ENCODE measurements around the gene DBNDD1.
"Not testable (repeated sequence)": the region's sequence is repeated elsewhere in the genome, so short reads cannot be mapped to it uniquely, and the experiment has no call there.

The DBNDD1 gene, protein sequence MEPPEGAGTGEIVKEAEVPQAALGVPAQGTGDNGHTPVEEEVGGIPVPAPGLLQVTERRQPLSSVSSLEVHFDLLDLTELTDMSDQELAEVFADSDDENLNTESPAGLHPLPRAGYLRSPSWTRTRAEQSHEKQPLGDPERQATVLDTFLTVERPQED

DNA sequence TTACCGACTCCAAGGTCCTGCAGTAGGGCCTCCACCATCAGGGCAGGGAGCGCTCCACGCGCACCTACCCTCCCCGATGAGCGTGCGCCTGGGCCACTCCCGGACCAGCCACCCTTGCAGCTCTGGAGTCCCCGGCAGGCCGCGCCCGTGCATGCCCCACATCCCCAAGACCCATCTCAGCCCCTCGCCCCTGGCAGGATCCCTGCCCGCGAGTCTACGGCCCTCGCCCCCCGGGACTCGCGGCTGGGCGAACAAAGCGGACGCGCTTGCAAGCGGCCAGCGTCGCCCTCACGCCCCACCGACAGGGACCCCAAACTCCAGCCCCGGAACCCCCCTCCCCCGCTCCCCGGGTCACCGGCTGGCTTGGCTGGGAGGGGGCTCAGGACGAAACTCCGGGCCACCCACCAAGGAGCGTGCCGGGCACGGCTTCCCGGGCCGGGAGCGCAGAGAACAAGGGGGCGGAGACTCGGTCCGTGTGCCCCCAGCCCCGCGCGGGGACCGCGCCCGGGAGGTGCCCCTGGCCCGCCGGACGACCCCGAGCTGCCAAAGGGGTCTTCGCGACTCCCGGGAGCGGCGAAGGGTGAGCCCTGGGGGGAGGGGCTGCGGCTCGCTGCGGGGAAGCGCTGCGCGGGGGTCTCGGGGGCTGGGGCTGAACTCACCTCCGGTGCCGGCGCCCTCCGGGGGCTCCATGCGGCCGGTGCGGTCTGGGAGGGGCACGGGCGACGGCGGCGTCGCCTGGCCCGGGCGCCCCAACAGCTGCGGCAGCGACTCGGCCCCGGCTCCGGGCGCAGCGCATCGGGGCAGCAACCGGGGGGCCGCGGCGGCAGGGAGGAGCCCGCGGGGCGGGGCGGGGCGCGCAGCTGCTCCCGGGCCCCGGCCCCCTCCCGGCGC is at the start of gene DBNDD1:
TSS of gene DBNDD1 (minus strand) at position 805 of the 891 bp plus-strand sequence. CDS start at position 690, 115 bp downstream.
- DNase-seq: no peak

DNA sequence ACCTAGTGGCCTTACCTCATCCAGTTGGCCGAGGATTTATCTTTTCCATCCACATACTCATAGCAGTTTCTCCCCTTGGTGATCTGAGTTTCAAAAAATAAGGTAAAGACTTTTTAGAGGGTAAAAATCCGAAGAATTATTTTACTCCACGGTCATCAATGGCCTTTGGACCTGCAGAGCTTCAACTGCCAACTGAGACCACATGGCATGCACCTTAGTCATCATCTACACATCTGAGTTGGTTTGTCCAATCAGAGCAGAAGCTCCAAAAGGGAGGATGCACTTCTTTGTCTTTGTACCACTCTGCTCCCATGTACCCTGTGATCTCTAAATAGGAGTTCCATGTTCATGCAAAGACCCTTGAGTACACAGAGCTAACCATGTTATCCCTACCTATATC is 42.2 kb upstream of the DBNDD1 start:
- no peak for DNase-seq

DNA sequence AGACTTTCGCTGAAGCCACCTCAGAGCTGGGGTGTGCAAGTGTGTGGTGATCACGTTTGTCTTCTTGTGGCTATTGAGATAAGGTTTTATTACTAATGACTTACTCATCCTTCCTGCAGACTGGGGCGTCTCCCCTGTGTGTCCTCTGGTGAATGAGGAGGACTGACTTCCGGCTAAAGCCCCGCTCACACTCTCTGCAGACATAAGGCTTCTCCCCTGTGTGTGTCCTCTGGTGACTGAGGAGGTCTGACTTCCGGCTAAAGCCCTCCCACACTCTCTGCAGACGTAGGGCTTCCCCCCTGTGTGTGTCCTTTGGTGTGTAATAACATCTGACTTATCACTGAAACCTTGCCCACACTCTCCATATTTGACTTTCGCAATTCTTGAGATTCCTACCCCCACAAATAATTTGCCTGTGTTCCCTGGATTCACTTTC is 38.5 kb upstream of the DBNDD1 start:
- DNase-seq: peak; percentile 75

DNA sequence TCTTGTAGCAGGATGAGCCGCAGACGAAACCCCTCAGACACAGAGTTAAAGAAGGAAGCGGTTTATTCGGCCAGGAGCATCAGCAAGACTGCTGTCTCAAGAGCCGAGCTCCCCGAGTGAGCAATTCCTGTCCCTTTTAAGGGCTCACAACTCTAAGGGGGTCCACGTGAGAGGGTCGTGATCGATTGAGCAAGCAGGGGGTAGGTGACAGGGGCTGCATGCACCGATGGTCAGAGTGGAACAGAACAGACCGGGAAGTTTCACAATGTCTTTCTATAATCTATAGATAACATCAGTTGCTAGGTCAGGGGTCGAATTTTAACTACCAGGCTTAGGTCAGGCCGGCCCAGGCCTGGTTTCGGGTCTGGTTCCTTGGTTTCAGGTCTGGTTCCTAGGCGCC is 37.3 kb upstream of the DBNDD1 start:
- DNase-seq: not testable (repeated sequence)

DNA sequence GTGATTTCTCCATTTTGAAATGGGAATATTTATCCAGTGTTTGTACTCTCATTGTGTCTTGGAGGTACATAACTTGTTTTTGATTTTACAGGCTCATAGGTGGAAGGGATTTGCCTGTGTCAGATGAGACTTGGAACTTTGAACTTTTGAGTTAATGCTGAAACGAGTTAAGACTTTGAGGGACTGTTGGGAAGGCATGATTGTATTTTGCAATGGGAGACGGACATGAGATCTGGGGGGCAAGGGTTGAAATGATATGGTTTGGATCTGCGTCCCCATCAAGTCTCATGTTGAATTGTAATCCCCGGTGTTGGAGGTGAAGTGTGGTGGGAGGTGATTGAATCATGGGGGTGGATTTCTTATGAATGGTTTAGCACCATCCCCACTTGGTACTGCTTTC is 36.1 kb upstream of the DBNDD1 start:
- no peak for DNase-seq

DNA sequence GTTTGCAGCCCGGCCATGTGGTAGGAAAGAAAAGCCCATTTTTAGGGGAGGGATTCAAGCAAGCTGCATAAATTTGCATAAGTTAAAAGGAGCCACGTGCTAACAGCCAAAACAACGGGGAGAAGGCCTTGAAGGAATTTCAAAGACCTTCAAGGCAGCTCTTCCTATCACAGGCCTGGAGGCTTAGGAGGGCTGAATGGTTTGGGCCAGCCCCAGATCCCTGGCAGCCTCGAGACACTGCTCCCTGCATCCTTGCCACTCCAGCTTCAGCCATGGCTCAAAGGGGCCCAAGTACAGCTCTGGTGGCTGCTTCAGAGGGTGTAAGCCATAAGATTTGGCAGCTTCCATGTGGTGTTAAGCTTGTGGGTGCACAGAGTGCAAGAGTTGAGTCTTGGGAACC is 35.3 kb upstream of the DBNDD1 start:
- no peak for DNase-seq

DNA sequence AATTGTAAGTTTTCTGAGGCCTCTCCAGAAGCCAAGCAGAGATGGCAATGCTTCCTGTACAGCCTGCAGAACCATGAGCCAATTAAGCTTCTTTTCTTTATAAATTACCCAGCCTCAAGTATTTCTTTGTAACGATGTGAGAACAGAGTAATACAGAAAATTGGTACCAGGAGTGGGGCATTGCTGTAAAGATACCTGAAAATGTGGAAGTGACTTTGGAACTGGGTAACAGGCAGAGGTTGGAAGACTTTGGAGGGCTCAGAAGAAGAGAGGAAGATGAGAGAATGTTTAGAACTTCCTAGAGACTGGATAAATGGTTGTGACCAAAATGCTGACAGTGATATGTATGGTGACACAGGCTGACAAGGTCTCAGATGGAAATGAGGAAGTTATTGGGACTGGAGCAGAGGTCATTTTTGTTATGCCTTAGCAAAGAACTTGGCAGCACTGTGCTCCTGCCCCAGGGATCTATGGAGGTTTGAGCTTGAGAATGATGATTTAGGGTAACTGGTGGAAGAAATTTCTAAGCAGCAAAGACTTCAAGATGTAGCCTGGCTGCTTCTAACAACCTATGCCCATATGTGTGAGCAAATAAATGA is 34.7 kb upstream of the DBNDD1 start:
- DNase-seq: peak; percentile 55

DNA sequence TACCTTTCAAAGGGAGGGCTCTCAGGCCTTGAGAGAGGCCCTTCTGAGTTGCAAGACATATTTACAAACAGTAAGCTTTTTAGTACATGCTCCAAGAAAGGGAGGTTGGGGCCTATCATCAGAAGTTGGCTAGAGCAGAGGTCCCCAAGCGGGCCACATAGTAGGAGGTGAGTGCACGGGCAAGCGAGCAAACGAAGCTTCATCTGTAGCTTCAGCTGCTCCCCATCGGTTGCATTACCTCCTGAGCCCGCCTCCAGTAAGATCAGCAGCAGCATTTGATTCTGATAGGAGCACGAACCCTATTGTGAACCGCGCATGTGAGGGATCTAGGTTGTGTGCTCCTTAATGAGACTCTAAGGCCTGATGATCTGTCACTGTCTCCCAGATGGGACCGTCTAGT is 31.7 kb upstream of the DBNDD1 start:
- DNase-seq: no peak

DNA sequence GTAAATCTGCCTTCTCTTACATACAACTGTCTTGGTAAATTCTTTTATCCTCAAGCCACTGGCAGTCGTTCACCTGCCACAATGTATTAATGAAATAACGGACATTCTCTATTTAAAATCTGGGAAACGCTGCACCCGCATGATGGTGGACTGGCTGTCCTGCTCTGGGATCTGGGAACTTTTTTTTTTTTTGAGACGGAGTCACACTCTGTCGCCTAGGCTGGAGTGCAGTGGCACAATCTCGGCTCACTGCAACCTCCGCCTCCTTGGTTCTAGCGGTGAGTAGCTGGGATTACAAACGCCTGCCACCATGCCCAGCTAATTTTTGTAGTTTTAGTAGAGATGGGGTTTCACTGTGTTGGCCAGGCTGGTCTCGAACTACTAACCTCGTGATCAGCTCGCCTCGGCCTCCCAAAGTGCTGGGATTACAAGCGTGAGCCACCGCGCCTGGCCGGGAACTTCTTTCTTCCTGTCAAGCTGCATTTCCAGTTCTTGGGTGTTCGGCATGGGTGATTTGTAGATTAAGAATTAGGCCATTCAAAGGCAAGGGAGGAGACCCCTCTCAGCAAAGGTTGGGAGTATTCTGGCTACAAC is 29.6 kb upstream of the DBNDD1 start:
- DNase-seq: no peak

DNA sequence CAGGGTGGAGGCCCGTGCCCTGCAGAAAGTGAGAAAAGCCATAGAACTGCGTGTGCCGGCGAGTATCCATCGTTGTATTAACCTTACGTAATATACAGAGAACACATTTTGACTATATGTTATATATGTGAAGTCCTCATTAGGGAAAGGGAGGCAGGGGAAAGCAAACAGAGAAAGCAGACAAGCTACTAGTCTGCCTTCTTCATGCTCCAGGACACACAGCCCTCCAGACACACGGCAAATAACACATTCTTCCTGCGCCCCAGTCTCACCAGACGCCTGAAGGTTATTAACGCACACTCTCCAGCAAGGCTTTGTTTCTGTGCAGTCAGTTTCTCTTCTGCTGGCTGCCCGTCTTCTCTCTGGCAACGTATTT is 29.1 kb upstream of the DBNDD1 start:
- DNase-seq: no peak

DNA sequence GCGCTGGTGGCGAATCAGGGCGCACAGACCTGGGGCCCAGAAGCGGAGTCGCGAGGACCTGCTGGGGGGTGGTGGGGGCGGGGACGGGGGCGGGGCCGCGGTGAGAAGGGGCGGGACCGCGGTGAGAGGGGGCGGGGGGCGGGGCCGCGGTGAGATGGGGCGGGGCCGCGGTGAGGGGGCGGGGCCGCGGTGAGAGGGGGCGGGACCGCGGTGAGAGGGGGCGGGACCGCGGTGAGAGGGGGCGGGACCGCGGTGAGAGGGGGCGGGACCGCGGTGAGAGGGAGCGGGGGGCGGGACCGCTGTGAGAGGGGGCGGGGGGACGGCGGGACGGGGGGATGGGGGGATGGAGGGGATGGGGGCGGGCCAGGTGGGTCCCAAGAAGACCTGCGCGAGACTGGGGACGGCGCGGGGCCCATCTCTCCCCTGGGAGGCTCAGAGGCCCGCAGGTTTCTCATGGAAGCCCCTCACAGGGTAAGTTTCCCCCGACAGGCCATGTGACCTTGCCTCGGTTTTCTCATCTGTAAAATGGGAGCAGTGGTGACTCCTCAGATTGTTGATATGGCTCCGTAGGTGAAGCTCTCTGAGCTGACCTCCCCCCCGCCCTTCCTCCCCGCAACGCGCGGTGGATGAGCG is 28.6 kb upstream of the DBNDD1 start:
- DNase-seq: no peak

DNA sequence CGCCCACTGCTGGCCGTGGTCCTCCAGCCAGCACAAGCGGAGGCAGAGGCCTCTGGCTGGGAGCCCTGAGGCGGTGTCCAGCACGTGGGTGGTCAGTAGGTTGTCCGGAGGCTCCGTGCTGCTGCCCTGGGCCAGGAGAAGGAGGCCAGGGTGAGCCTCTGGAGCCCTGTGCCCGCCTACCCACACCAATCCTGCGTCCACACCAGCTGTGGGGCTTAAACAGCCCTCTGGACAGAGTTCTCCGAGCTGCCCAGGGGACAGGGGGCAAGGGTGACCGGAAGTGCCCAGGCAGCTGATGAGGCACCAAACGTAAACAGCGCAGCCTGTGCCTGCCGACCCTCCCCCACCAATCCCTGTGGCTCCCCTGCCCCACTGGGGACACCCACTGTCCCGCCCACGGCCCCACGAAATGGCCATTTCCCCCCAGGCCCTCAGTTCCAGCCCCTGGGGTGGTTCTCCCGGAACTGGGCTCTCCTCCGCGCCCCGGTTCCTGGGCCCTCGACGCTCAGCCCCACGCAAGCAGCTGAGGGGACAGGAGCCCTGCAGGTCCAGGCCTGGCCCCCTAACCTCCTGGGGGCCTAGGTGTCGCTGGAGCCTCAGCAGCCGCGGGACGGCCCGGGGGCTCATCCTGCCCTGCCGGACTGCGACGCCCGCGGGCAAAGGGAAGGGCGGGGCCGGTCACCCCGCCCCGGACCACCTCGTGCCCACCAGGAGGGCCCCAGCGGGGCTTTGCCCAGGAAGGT is 27.9 kb upstream of the DBNDD1 start:
- no peak for DNase-seq

DNA sequence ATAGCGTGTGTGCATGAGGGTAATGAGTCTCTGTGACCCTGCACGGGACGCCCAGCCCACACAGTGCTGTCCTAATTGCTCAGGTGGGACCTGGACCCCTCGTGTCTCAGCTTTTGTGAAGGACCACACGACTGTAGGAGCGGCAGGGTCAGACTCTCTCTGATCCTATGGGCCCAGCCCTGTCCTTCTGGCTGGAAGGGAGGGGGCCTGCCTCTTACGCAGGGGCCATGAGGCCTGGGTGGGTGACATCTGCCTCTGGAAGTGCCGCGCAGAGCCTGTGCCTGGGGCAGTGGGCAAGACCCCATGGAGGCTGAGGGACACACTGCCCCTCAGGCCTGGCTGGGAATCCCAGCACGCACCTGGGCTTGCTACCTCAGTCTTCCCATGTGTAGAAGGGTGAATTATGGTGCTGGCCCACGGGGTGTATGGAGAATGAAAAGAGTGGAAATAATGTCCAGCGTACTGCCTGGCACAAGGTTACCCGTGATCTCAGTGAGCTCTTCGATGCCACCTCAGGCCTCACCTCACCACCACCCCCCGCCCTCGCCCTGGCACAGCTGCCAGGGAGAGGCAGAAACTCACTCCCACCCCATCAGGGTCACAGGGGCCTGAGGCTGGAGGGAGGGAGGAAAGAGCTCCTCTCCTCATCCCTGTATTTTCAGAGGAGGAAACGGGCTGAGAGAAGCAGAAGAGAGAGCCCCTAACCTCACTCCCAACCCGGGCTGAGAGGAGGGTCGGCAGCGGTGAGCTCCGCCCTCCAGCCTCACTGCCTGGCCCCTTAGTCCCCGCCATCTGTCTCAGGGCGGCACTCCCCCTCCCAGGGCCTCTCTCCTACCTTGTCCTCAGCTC is 27.1 kb upstream of the DBNDD1 start:
- no peak for DNase-seq

DNA sequence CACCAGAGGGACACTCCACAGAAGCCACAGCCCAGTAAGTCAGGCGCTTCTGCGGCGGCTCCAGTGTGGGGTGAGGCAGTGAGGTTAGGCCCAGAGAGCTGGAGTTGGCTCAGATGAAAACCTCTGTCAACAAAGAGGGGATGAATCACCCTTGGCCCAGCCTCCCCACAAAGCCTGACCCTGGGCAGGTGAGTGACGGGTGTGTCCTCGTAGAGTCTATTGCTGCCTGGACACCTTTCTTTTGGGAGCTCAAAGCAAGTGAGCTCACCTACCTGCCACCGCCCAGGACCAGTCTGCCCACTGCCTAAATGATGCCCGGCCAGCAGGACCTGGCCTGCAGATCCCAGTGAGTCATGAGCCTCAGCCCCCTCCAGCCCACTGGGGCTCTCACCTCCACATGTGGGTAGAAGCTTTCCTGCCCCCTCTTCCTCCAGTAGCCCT is 24.9 kb upstream of the DBNDD1 start:
- no peak for DNase-seq

DNA sequence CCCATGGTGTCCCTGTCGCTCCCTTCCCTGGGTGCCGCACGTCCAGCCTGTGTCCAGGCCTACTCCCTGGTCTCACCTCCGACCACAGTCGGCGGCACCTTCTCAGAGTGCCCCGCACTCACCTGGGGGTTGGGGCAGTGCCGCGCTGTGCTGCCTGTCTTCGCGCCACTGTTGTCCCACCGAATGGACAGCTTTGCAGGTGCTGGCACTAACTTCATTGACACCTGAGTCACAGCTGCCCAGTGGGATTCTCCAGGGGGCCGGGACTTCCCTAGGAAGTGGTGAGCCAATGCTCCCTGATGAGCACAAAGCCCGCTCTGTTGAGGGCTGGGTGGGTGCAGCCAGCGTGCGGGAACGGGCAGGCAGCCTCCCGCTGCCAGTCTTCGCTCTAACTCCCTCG is 24.3 kb upstream of the DBNDD1 start:
- no peak for DNase-seq

DNA sequence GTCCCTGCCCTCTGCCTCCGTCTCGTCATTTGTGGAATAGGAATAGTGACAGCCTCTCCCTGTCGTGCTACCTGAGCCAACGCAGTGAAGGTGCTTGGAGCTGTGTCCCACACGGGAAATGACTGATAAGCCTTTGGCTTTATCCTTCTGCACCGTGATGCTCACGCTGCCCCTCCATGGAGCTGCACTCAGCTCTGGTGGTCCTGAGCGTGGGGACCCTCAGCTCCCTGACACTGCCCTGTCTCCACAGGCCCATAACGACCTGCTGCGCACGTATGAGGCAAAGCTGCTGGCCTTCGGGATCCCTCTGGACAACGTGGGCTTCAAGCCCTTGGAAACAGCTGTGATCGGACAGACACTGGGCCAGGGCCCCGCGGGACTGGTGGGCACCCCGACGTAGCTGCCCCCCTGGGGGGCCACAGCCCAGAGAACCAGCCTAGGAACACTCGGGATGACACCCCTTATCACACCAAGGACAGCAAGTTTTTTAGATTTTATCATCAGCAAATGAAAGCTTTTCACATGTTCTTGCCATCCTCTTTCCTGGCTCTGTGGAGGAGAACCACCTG is 23.8 kb upstream of the DBNDD1 start:
- no peak for DNase-seq

DNA sequence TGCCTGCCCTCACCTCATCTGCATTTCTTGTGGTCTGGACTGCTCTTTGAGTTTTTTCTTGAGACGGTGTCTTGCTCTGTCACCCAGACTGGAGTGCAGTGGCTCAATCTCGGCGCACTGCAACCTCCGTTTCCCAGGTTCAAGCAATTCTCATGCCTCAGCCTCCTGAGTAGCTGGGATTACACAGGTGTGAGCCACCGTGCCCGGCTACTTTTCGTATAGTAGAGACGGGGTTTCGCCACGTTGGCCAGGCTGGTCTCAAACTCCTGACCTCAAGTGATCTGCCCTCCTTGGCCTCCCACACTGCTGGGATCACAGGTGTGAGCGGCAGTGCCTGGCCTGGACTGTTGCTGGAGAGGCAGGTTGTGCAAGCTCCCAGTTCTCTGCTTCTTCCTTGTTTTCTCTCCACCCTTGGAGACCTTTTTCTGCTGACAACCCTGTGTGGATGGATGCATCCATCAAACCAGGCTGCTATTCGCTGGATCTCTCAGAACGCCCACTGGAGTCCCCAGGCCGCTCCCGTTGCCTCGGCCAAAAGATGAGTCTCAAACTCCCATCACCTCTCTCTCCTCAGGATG is 22.7 kb upstream of the DBNDD1 start:
- DNase-seq: no peak

DNA sequence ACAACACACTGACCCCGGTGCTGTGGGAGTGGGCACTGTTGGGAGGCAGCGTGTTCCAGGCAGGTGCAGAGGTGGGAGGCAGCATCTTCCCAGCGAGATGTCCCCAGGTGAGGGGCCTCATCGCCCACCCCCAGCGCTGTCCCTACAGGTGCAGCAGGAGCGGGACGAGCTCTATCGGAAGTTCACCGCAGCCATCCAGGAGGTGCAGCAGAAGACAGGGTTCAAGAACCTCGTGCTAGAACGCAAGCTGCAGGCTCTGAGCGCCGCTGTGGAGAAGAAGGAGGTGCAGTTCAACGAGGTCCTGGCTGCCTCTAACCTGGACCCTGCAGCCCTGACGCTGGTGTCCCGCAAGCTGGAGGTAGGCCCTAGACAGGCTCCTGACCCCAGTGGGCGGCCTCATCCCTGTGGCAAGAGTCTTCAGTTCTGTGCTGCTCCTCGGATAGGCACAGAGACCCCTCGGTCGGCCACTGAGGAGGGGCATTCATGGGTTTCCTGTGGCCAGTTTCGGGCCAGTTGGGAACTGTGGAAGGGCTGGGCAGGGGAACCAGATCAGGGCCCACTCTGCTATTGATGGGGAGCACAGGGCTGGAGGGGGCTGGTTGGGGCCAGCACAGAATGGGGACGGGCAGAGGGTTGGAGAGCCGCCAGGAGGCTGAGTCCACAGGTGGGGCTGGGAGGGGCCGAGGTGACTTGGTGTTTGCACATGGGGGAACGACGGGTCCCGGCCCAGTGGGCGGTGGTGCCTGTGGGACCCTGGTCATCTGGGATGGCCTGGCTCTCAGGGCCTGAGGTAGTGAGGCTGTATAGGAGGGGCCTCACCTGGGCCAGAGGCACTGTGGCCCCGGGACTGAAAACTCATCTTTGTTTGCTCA is 21.1 kb upstream of the DBNDD1 start:
- no peak for DNase-seq

DNA sequence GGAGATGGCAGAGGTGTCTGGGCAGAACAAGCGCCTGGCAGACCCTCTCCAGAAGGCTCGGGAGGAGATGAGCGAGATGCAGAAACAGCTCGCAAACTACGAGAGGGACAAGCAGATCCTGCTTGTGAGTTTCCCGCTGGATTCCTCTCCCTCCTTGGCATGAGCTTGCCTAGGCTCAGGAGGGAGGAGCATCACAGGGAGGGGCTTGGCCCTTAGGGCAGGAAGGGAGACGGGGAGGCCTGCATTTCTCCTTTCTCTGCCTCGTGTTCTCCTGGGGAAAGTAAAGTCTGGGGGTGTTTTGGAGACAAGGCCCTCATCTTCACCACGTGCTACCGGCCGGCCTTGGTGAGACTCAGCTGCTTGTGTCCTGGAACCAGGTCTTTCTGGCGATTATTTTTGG is 18.0 kb upstream of the DBNDD1 start:
- no peak for DNase-seq

DNA sequence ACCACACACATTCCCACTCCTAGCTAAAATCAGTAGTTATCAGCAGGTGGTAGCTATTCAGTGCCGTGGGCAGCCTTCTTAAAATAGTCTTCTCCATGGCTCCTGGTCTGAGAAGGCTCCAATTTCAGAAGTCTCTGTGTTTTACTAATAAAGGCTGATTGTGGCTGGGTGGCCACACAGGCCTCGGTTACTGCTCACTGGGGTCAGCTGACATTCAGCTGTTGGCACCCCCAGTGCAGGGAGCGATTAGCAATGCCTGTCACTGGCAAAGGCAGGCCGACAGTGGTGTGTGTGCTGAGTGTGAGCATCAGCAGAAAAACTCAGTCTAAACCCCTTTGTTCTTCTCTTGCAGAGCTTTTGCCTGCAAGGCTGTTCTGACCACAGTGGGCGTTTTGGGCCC is 16.6 kb upstream of the DBNDD1 start:
- no peak for DNase-seq

All from inflammatory macrophage treated with lipopolysaccharide for 4 hours (primary cell).